ENCODE data around the gene TAOK2.
"Not testable (repeated sequence)": the region's sequence is repeated elsewhere in the genome, so short reads cannot be mapped to it uniquely, and the experiment has no call there.

DNA sequence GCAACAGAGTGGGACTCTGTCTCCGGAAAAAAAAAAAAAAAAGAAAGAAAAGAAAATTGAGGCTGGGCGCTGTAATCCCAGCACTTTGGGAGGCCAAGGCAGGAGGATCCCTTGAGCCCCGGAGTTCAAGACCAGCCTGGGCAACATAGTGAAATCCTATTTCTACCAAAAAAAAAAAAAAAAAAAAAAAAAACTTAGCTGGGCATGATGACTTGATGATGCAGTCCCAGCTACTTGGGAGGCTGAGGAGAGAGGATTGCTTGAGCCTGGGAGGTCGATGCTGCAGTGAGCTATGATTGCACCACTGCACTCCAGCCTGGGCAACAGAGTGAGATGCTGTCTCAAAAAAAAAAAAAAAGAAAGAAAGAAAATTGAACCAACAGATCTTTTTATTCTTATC, 44.3 kb downstream of the TAOK2 start:
- TF ChIP-seq, protein P1, sequence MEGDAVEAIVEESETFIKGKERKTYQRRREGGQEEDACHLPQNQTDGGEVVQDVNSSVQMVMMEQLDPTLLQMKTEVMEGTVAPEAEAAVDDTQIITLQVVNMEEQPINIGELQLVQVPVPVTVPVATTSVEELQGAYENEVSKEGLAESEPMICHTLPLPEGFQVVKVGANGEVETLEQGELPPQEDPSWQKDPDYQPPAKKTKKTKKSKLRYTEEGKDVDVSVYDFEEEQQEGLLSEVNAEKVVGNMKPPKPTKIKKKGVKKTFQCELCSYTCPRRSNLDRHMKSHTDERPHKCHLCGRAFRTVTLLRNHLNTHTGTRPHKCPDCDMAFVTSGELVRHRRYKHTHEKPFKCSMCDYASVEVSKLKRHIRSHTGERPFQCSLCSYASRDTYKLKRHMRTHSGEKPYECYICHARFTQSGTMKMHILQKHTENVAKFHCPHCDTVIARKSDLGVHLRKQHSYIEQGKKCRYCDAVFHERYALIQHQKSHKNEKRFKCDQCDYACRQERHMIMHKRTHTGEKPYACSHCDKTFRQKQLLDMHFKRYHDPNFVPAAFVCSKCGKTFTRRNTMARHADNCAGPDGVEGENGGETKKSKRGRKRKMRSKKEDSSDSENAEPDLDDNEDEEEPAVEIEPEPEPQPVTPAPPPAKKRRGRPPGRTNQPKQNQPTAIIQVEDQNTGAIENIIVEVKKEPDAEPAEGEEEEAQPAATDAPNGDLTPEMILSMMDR (IDR thresholded peaks at IDR 0.05; ENCODE audit: low read depth, low read length): not testable (repeated sequence)
- not testable (repeated sequence) for TF ChIP-seq POLR2A (IDR thresholded peaks at IDR 0.05; ENCODE audit: extremely low read depth, insufficient read length)

Measured in NB4 (cell line).